Kidney (tissue), 14 donors: ENCODE data around the gene WDTC1. TPM values are rescaled to one million over a fixed set of nuclear protein-coding genes. Genes with fewer than 3 reads are reported as not detected.

Experiments
- DNase-seq, 5 donors: peaks; one replicate each; pipeline ENCODE4 v3.0.0-alpha.2; 2013 to 2020
- FAIRE-seq: peaks from 2 replicates; lab custom pipeline; 2012; peaks lifted over from hg19 to GRCh38; lab: Jason Lieb, UNC
- H3K27ac ChIP-seq, 2 donors: one replicate each; pipeline ENCODE4 v1.7.0; 2013; ENCODE audit warnings: low read depth in 2 of 2, low read length in 2 of 2, inconsistent platforms in 1 of 2
- H3K27me3 ChIP-seq: one replicate; pipeline ENCODE4 v1.7.1; 2013; ENCODE audit warnings: low read length, inconsistent platforms; ENCODE audit not compliant: control insufficient read depth, insufficient read depth
- H3K36me3 ChIP-seq, 3 donors: one replicate each; pipeline versions ENCODE4 v1.7.0 to v1.7.1; 2013; ENCODE audit warnings: low read length in 3 of 3, control low read depth in 1 of 3, inconsistent platforms in 1 of 3; ENCODE audit not compliant: insufficient read depth in 3 of 3, control insufficient read depth in 2 of 3
- H3K4me1 ChIP-seq, 3 donors: one replicate each; pipeline versions ENCODE4 v1.7.0 to v1.7.1; 2013; ENCODE audit warnings: low read length in 3 of 3, inconsistent platforms in 1 of 3, low read depth in 1 of 3; ENCODE audit not compliant: control insufficient read depth in 2 of 3, insufficient read depth in 2 of 3
- H3K4me3 ChIP-seq, 3 donors: one replicate each; pipeline versions ENCODE4 v1.7.0 to v1.8.1; 2013; ENCODE audit warnings: low read length in 3 of 3, control low read depth in 1 of 3, inconsistent platforms in 1 of 3
- H3K9ac ChIP-seq, 3 donors: one replicate each; pipeline versions ENCODE4 v1.7.0 to v1.7.1; 2013; ENCODE audit warnings: low read length in 3 of 3, control low read depth in 1 of 3, inconsistent platforms in 1 of 3
- H3K9me3 ChIP-seq, 3 donors: one replicate each; pipeline versions ENCODE4 v1.7.0 to v1.7.1; 2013; ENCODE audit warnings: low read length in 3 of 3, control low read depth in 1 of 3, inconsistent platforms in 1 of 3; ENCODE audit not compliant: control insufficient read depth in 2 of 3, insufficient read depth in 1 of 3
- intact Hi-C: fragments of 100-400 bp; cut with DNase I; formaldehyde crosslinking; loops from one replicate; pipeline ENCODE4 v1.11.1; 2022
- polyA plus RNA-seq: library from polyadenylated mRNA; stranded (reverse); fragments of 350-450 nt; fragmentation: Illumina TruSeq; extraction: RNeasy Lipid Tissue Mini Kit (QIAGEN cat#74804); gene quantifications from one replicate; pipeline ENCODE4 v1.2.3, GENCODE V29; 2014; ENCODE audit warnings: low read depth, low replicate concordance; ENCODE audit not compliant: insufficient read depth
- total RNA-seq: library from RNA; stranded (reverse); fragmentation: NEBNext Ultra II Directional; extraction: Animal tissue kit (Norgen Biotek cat#: 25700); gene quantifications from one replicate; pipeline ENCODE4 v1.2.1, GENCODE V29; 2021
- TF ChIP-seq, protein P1 (sequence below): IDR thresholded peaks from 3 replicates; pipeline ENCODE4 v1.5.1; 2012; ENCODE audit warnings: mild to moderate bottlenecking, moderate library complexity, borderline replicate concordance; ENCODE audit not compliant: insufficient read depth; ENCODE audit errors: extremely low read depth
- donor health status: control.
- donor health status: control.
- donor health status: control.
- donor health status: control.
- donor health status: control.
- donor health status: DM: yes; HTN: yes; CAD: no.
- donor health status: Normal renal cell carcinoma (clear cell type).

Gene WDTC1
- total and polyA plus RNA-seq, 2 donors from 2014 or later, result 23.7 to 42.2 TPM

DNA sequence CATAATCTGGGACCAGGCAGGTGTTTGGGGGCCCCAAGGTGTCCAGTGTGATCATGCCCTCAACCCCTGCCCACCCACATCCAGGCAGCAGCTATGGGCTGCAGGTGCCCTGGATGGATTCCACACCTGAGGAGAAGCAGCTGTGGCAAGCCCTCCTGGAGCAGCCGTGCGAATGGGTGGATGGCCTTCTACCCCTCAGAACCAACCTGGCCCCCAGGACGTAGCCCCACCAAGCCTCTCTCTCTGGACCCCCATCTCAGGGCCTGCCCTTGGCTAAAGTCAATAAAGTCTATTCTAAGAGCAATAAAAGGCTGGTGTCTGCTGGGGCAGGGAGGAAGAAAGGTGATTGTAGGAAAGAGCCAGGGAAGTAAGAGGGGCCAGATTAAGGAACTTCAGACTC lies 119.2 kb downstream of the WDTC1 start:
- no peak overlapping the region for H3K4me3 ChIP-seq
- no peak for DNase-seq
- H3K27me3 ChIP-seq, result no peaks in the 10 kb centered on the region
- H3K9me3 ChIP-seq, result no peaks in the 10 kb centered on the region
- intact Hi-C loops, result no loop called here
- no peak overlapping the region for H3K27ac ChIP-seq
- H3K36me3 ChIP-seq, result peaks cover 0 to 6% (median 0%) of the 10 kb centered on the region in 3 donors
- no peak overlapping the region for H3K9ac ChIP-seq
- no peak for FAIRE-seq
- TF ChIP-seq, protein P1, sequence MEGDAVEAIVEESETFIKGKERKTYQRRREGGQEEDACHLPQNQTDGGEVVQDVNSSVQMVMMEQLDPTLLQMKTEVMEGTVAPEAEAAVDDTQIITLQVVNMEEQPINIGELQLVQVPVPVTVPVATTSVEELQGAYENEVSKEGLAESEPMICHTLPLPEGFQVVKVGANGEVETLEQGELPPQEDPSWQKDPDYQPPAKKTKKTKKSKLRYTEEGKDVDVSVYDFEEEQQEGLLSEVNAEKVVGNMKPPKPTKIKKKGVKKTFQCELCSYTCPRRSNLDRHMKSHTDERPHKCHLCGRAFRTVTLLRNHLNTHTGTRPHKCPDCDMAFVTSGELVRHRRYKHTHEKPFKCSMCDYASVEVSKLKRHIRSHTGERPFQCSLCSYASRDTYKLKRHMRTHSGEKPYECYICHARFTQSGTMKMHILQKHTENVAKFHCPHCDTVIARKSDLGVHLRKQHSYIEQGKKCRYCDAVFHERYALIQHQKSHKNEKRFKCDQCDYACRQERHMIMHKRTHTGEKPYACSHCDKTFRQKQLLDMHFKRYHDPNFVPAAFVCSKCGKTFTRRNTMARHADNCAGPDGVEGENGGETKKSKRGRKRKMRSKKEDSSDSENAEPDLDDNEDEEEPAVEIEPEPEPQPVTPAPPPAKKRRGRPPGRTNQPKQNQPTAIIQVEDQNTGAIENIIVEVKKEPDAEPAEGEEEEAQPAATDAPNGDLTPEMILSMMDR, result no peak
- H3K4me1 ChIP-seq, result peaks cover 0 to 19% (median 5%) of the 10 kb centered on the region in 3 donors

GRCh38 chr1:27355683-27356082 lies 121.3 kb downstream of the WDTC1 start:
- Histone ChIP-seq H3K27ac (no peak overlapping the region), H3K9me3 (no peaks in the 10 kb centered on the region), H3K9ac (no peak overlapping the region), H3K36me3 (peaks cover 0 to 6% (median 0%) of the 10 kb centered on the region in 3 donors), H3K27me3 (no peaks in the 10 kb centered on the region), H3K4me1 (peaks cover 0 to 10% (median 0%) of the 10 kb centered on the region in 3 donors), H3K4me3 (no peak overlapping the region)
- DNase-seq, result no peak
- TF ChIP-seq, protein P1, result no peak
- intact Hi-C loops, result no loop called here
- no peak for FAIRE-seq

DNA sequence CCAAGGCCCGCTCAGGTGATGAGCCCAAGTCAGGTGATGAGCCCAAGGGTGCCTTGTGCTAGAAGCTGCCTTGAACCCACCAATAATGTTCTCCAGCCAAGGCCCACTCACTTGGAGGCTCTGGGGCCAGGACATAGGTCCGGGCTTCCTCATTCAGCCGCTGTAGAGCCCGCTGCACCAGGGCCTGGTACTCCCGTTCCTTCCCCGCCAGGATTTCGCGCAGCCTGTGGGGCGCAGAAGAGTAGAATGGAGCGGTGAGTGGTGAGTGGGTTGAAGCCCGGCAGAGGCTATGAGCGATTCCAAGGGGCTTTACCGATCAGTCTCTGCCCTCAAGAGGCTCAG lies 121.8 kb downstream of the WDTC1 start:
- Histone ChIP-seq H3K9me3 (no peaks in the 10 kb centered on the region), H3K9ac (no peak overlapping the region), H3K4me3 (no peak overlapping the region), H3K27ac (no peak overlapping the region), H3K36me3 (peaks cover 0 to 6% (median 0%) of the 10 kb centered on the region in 3 donors), H3K27me3 (no peaks in the 10 kb centered on the region), H3K4me1 (peaks cover 0 to 6% (median 0%) of the 10 kb centered on the region in 3 donors)
- intact Hi-C loops, result no loop called here
- TF ChIP-seq, protein P1, result no peak
- DNase-seq (peak in 1 of 5 donors; percentile 57), FAIRE-seq (no peak)

DNA sequence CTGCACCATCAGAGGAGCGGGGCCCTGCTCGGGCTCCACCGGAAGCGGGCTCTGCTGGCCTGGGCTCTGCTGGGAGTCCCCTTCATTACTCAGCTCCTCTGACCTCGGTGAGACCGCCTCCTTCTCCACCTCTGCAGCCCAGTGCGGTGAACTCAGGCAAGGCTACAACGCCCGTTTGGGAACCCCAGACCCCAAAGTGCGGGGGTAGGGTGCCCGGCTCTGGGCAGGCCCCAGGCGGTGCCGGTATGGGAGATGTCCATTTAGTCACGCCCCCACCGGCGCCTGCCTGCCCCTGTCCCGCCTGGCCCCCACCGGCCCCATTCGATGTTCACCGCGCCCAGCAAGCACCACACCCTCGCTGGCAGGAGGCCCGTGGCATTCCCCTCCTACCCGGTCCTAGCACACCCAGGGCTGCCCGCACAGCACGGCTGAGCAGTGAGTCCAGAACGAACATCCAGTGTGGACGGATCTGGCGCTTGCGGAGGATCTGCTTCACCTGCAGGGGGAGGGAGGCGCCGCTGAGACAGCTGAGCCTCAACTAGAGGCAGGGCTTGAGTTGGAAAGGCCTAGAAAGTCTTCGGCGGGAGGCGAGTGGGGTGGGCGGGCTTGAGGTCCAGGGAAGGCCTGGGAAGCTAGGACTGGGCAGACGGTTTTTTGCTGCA lies 122.3 kb downstream of the WDTC1 start:
- Histone ChIP-seq H3K9me3 (no peaks in the 10 kb centered on the region), H3K27ac (no peak overlapping the region), H3K27me3 (no peaks in the 10 kb centered on the region), H3K36me3 (peaks cover 0 to 9% (median under 1%) of the 10 kb centered on the region in 3 donors), H3K4me3 (no peak overlapping the region), H3K4me1 (peaks cover 0 to 6% (median 0%) of the 10 kb centered on the region in 3 donors), H3K9ac (peak overlapping the region in 1 of 3 donors; percentile 46)
- no peak for FAIRE-seq
- peak in 2 of 5 donors; percentile 73 to 76 for DNase-seq
- TF ChIP-seq, protein P1, result no peak
- intact Hi-C loops, result no loop called here
